Measurements from ENCODE around the gene MTSS2. TPM values are rescaled to one million over a fixed set of nuclear protein-coding genes. Genes with fewer than 3 reads are reported as not detected.
A peak's percentile ranks its signal among the peaks of the same experiment; 100 is the strongest.

The MTSS2 gene
- total and polyA plus RNA-seq, 2 experiments from 2014 or later: 1.6 to 19.6 TPM

- peaks cover 9% of the 10 kb centered on the region for H3K27me3 Mint-ChIP-seq (ENCODE audit: insufficient read depth, low read depth, poor library complexity)
- Histone ChIP-seq H3K79me2 (replicated peaks; ENCODE audit: insufficient read depth) (no peaks in the 10 kb centered on the region), H3F3A (replicated peaks; ENCODE audit: low read depth) (0 out of 2 replicates have a peak, but pooled peaks cover 5% of the 10 kb centered on the region), H3K27ac (ENCODE audit: low read depth) (no peak overlapping the region), H3K4me3 (peak overlapping the region; percentile 45; the same call in 1 of the 2 replicates), H4K20me1 (replicated peaks; ENCODE audit: insufficient read depth) (peaks cover 4% of the 10 kb centered on the region), H3K27me3 (ENCODE audit: insufficient read depth) (peaks cover 4% of the 10 kb centered on the region), H3K36me3 (ENCODE audit: insufficient read depth) (no peaks in the 10 kb centered on the region), H3K9me2 (ENCODE audit: insufficient read depth) (no peaks in the 10 kb centered on the region), H3K4me1 (ENCODE audit: insufficient read depth) (peaks cover 7% of the 10 kb centered on the region), H3K4me2 (peak overlapping the region; percentile 75), H2AFZ (no peak overlapping the region)
- ATAC-seq (no peak), DNase-seq (ENCODE audit: low spot score) (no peak)
- H3K4me3 Mint-ChIP-seq: no peak overlapping the region
- peaks cover 5% of the 10 kb centered on the region; the same call in 2 of the 3 replicates for H3K36me3 Mint-ChIP-seq (ENCODE audit: low read depth)
- no peak overlapping the region for H3K27ac Mint-ChIP-seq
- TF ChIP-seq ZNF462 (CRISPR knock-in tag; IDR thresholded peaks at IDR 0.05) (no peak), NANOG (IDR thresholded peaks at IDR 0.05; ENCODE audit: borderline replicate concordance) (no peak), REST (IDR thresholded peaks at IDR 0.05; ENCODE audit: unreplicated experiment) (no peak), ETS1 (IDR thresholded peaks at IDR 0.05) (no peak), EZH2phosphoT487 (IDR thresholded peaks at IDR 0.05; ENCODE audit: unreplicated experiment) (no peak), ZNF331 (CRISPR knock-in tag; IDR thresholded peaks at IDR 0.05; ENCODE audit: low read depth) (no peak), JUNB (IDR thresholded peaks at IDR 0.05; ENCODE audit: unreplicated experiment) (no peak), EZH2 (IDR thresholded peaks at IDR 0.05; ENCODE audit: low read depth, unreplicated experiment) (no peak), STAT1 (IDR thresholded peaks at IDR 0.05; ENCODE audit: unreplicated experiment) (no peak), ZNF114 (CRISPR knock-in tag; IDR thresholded peaks at IDR 0.05) (no peak), CREB1 (CRISPR knock-in tag; IDR thresholded peaks at IDR 0.05; ENCODE audit: low read depth) (no peak), POLR2AphosphoS5 (IDR thresholded peaks at IDR 0.05; ENCODE audit: low read depth) (no peak), CTCF (conservative IDR thresholded peaks at IDR 0.05; ENCODE audit: low read depth in 2 of 2) (no peak)
- no peaks in the 10 kb centered on the region for H3K9me3 Mint-ChIP-seq
- peaks cover 17% of the 10 kb centered on the region for H3K4me1 Mint-ChIP-seq
Observed at GRCh38 chr16:70680495-70681381, 5.1 kb downstream of the MTSS2 start.

All from GM23338 (cell line).